ENCODE data around the gene RNF215. TPM values are rescaled to one million over a fixed set of nuclear protein-coding genes. Genes with fewer than 3 reads are reported as not detected.

RNF215 gene
- total RNA-seq, 2 experiments from 2014 or later = 4.3 to 7.4 TPM

DNA sequence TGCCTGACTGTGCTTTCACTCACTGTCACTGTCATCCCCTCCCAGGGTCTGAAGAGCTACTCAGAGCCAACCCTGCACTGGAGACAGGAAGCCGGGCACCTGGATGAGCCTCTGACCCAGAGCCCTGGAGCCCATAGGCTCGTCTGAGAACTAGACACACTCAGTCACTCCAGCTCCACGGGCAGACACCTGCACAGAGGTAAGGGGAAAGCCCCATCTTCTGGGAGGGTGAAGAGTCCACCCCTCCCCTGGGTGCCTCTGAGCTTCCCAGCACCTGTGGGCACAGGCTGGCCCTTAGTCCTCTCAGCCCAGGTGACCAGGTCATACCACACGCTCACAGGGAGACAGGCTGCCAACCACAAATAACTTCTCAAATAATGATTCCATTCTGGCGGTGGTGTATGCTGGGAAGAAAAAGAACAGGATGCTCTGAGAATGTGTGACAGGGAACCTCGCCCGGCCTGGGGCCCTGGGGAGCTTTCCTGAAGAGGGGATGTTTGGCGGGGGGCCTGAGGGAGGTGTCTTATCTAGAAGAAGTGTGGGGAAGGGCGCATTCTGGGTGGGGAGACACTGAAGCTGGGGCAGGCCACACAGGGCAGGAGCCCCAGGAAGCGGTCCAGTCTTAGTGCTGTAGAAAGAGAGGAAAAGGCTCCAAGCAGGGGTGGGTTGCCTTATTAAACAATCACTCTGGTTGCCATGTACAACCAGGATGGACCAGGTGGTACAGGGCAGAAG lies 25.1 kb downstream of the RNF215 start:
- POLR2A ChIA-PET = interaction anchor here (0.5 kb wide), 1 partner anchor 19 kb away, joined by 4 read pairs; no protein-coding TSS in a partner anchor
- H3K27ac Mint-ChIP-seq = no peak overlapping the region

DNA sequence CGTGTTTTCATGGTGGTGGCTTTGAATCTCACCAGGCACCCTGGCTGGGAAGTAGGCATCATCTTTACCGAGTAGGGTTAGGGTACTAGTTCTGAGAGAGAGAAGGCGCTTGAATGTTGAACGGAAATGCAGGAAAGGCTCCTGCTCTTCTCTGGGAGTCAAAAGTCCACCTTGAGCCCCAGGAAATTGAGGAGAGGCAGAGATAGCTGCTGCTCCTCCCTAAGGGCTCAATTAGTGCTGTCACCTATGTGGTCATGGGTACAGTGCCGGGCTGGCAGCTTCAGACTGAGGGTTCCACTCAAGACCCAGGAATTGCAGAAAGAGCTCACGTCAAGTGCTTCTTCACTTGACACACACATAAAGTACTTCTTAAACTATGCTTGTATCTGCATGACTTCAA lies 28.7 kb downstream of the RNF215 start:
- CTCF ChIA-PET = interaction anchor here (0.8 to 1.5 kb wide), 3 partner anchors 27 to 71 kb away, joined by 3 to 4 read pairs (median 3); no protein-coding TSS in a partner anchor
- ATAC-seq (no peak), DNase-seq (no peak)
- peaks cover 17% of the 10 kb centered on the region for H3K36me3 Mint-ChIP-seq (ENCODE audit: low read depth)
- POLR2A ChIA-PET = no interaction called here
- H3K27me3 Mint-ChIP-seq = no peaks in the 10 kb centered on the region
- intact Hi-C loops (cut with DNase I, micrococcal nuclease) = loop anchor here in 1 of 2 experiments (5.0 kb wide), 1 partner anchor 64 kb away; no protein-coding TSS in a partner anchor
- H3K27ac Mint-ChIP-seq = no peak overlapping the region
- H3K4me3 Mint-ChIP-seq = no peak overlapping the region
- H3K4me1 Mint-ChIP-seq = peaks cover 32% of the 10 kb centered on the region
- no peaks in the 10 kb centered on the region for H3K9me3 Mint-ChIP-seq (ENCODE audit: low read depth)

More for the DNA sequence above, 25.1 kb downstream of the RNF215 start:
- Mint-ChIP-seq H3K4me1 (peaks cover 8% of the 10 kb centered on the region), H3K4me3 (no peak overlapping the region), H3K27me3 (no peaks in the 10 kb centered on the region), H3K9me3 (ENCODE audit: low read depth) (no peaks in the 10 kb centered on the region), H3K36me3 (ENCODE audit: low read depth) (no peaks in the 10 kb centered on the region)
- ATAC-seq (no peak), DNase-seq (no peak)
- intact Hi-C loops (cut with DNase I, micrococcal nuclease) = no loop called here
- CTCF ChIA-PET = interaction anchor here (0.5 to 0.7 kb wide), 2 partner anchors 13 to 24 kb away, joined by 3 read pairs; no protein-coding TSS in a partner anchor

DNA sequence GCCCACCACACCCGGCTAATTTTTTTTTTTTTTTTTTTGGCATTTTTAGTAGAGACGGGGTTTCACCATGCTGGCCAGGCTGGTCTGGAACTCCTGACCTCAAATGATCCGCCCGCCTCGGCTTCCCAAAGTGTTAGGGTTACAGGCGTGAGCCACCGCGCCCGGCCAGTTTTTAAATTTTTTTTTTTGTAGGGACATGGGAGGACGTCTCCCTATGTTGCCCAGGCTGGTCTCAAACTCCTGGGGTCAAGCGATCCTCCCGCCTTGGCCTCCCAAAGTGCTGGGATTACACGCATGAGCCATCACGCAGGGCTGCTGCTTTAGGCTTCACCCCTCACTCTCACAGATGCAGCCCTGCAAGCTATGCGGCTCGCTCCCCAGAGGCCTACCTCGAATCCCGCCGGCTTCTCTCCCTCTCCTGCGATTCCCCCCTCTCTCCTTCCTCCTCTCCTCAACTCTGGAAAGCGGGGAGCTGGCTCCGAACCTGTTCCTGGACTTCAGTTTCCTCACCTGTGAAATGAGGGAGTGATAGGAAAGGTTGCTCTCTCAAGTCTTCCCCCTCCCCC lies 29.5 kb downstream of the RNF215 start:
- Mint-ChIP-seq H3K4me1 (peaks cover 37% of the 10 kb centered on the region), H3K27me3 (no peaks in the 10 kb centered on the region), H3K36me3 (ENCODE audit: low read depth) (peaks cover 21% of the 10 kb centered on the region), H3K27ac (peak overlapping the region; percentile 34), H3K9me3 (ENCODE audit: low read depth) (no peaks in the 10 kb centered on the region), H3K4me3 (peak overlapping the region; percentile 92)
- ATAC-seq (no peak), DNase-seq (no peak)
- ChIA-PET POLR2A (interaction anchor here (1.0 kb wide), 1 partner anchor 30 kb away, joined by 4 read pairs; the partner anchor contains the start of gene RNF215), CTCF (interaction anchor here (0.5 to 1.5 kb wide), 4 partner anchors 39 to 69 kb away, joined by 3 to 4 read pairs (median 3); partner anchors contain the start of gene SEC14L2)
- intact Hi-C loops (cut with DNase I, micrococcal nuclease) = loop anchor here (1.0 to 5.0 kb wide), 4 partner anchors 30 to 519 kb away; partner anchors contain the start of genes ASCC2 (in 1 of the 2), RNF215 (in 1 of the 2) and TBC1D10A (in 1 of the 2)

DNA sequence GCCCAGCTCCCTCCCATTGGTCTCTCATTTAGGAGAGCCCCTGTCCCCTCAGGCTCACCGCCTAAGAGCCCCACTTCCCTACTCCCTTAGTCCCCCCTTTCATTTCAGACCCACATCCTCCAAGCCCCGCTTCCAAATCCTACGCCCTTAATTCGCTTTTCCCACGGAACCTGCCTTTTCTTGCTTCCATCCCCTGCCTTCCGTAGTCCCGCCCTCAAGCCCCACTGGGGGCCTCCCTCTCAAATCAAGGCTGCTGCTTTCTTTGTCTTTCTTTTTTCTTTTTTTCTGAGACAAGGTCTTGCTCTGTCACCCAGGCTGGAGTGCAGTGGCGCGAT lies 30.0 kb downstream of the RNF215 start:
- intact Hi-C loops (cut with DNase I, micrococcal nuclease) = loop anchor here (1.0 to 5.0 kb wide), 4 partner anchors 30 to 518 kb away; partner anchors contain the start of genes ASCC2 (in 1 of the 2), RNF215 (in 1 of the 2) and TBC1D10A (in 1 of the 2)
- H3K9me3 Mint-ChIP-seq (ENCODE audit: low read depth) = no peaks in the 10 kb centered on the region
- no peak for DNase-seq
- ChIA-PET POLR2A (interaction anchor here (0.6 to 1.4 kb wide), 7 partner anchors 12 to 234 kb away, joined by 3 to 9 read pairs (median 4); partner anchors contain the start of genes PES1, RNF215 and TBC1D10A), CTCF (interaction anchor here (0.5 to 2.9 kb wide), 9 partner anchors 12 to 69 kb away, joined by 3 to 25 read pairs (median 3); partner anchors contain the start of genes CASTOR1, RNF215 and SEC14L2)
- ATAC-seq = no peak
- H3K27ac Mint-ChIP-seq = peak overlapping the region; percentile 85
- H3K36me3 Mint-ChIP-seq (ENCODE audit: low read depth) = peaks cover 26% of the 10 kb centered on the region
- H3K4me3 Mint-ChIP-seq = peak overlapping the region; percentile 92
- no peaks in the 10 kb centered on the region for H3K27me3 Mint-ChIP-seq
- H3K4me1 Mint-ChIP-seq = peaks cover 42% of the 10 kb centered on the region

DNA sequence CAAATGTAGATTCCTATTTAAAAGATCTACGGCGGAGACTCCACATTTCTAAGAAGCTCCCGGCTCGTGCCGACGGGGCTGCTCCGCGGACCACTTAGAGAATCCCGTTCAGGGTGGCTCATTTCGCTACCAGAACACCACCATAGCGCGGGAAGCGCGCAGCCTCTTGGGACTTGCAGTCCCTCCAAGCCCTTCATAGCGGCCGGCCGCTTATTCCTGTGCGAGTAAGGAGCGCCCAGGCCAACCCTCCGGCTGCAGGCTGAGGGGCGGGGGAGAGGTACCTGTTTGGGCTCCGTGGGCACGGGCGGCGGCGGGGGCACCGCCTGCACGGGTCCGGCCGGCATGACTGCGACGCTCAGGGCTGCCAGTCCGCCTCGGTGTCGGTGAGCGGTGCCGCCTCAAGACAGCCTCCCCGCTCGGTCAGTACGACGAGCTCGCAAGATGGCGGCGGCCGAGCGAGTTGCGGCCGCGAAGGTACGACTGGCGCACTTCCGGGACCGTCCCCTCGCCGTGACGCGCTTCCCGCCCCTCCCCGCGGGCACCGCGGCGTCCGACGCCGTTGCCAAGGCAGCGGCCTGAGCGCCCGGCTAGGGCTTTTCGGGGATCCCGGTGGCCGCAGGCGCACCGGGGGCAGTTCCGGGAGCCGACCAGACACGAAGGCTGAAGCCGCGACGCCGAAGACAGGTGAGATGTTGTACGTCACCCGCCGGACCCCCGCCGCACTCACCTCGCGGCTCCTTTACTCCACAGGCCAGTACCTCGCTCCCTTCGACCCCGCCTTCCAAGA lies 30.6 kb downstream of the RNF215 start, which contains the start of the genes CCDC157 and SF3A1:
CCDC157 (plus strand) TSS at position 559 of the 787 bp plus-strand sequence. CDS start 8,994 bp downstream, outside the sequence.
SF3A1 (minus strand) TSS at position 446 of the 787 bp plus-strand sequence; CDS start at position 344, 102 bp downstream.
- no peaks in the 10 kb centered on the region for H3K27me3 Mint-ChIP-seq

DNA sequence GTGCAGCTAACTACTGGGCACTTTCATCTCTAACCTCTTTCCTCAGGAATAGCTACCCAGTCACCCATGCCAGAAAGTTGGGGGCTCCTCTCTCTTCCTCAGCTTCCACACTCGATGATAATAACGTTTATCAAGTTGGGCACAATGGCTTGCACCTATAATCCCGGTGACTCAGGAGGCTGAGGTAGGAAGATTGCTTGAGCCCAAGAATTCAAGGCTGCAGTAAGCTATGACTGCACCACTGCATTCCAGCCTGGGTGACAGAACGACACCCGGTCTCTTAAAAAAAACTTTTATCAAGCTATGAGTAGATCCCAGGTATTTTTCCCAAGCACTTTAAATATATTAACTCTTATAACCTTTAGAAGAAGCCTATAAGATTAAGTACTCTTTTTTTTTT lies 32.6 kb downstream of the RNF215 start:
- POLR2A ChIA-PET = interaction anchor here (1.0 kb wide), 1 partner anchor 41 kb away, joined by 4 read pairs; no protein-coding TSS in a partner anchor
- Mint-ChIP-seq H3K4me1 (peaks cover 64% of the 10 kb centered on the region), H3K27me3 (no peaks in the 10 kb centered on the region), H3K4me3 (peak overlapping the region; percentile 92), H3K9me3 (ENCODE audit: low read depth) (no peaks in the 10 kb centered on the region), H3K36me3 (ENCODE audit: low read depth) (peaks cover 51% of the 10 kb centered on the region), H3K27ac (peak overlapping the region; percentile 84)
- CTCF ChIA-PET = interaction anchor here (0.7 to 2.9 kb wide), 6 partner anchors 14 to 72 kb away, joined by 3 to 25 read pairs (median 4); partner anchors contain the start of genes CASTOR1 and TBC1D10A
- ATAC-seq = no peak
- intact Hi-C loops (cut with DNase I, micrococcal nuclease) = loop anchor here in 1 of 2 experiments (5.0 kb wide), 1 partner anchor 68 kb away; no protein-coding TSS in a partner anchor
- DNase-seq = no peak

More for the DNA sequence above, 30.6 kb downstream of the RNF215 start, which contains the start of the genes CCDC157 and SF3A1:
- ChIA-PET CTCF (interaction anchor here (0.5 to 2.9 kb wide), 13 partner anchors 9 to 751 kb away, joined by 3 to 25 read pairs (median 3); partner anchors contain the start of genes CASTOR1, RNF215, SEC14L2 and SELENOM), POLR2A (interaction anchor here (0.6 to 1.4 kb wide), 9 partner anchors 12 to 235 kb away, joined by 3 to 9 read pairs (median 4); partner anchors contain the start of genes PES1, RNF215 and TBC1D10A)
- intact Hi-C loops (cut with DNase I, micrococcal nuclease) = loop anchor here (1.0 to 5.0 kb wide), 12 partner anchors 9 to 589 kb away; partner anchors contain the start of genes CASTOR1 (in 2 of the 2), ASCC2 (in 1 of the 2), OSM (in 1 of the 2) and PES1 (in 1 of the 2)
- Mint-ChIP-seq H3K9me3 (ENCODE audit: low read depth) (no peaks in the 10 kb centered on the region), H3K4me3 (peak within 1 kb of the TSS; percentile 92), H3K27ac (peak within 1 kb of the TSS; percentile 90), H3K4me1 (peaks cover 48% of the 10 kb centered on the region), H3K36me3 (ENCODE audit: low read depth) (peaks cover 32% of the 10 kb centered on the region)
- peak; percentile 93 for ATAC-seq
- DNase-seq = peak; percentile 94

DNA sequence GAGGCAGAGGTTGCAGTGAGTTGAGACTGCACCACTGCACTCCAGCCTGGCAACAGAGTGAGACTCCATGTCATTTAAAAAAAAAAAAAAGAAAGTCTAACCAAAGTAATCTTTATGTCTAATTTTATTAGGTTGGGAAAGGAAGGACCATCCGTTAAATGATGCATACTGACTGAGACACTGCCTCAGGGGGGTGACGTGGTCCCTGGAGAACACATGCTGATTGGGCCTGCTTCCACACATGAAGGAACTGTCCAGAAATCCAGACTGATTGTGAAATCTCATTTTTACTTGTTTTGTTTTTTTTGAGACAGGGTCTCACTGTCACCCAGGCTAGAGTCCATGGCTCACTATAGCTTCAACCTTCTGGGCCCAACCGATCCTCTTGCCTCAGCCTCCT lies 36.0 kb downstream of the RNF215 start:
- DNase-seq (no peak), ATAC-seq (no peak)
- intact Hi-C loops (cut with DNase I, micrococcal nuclease) = no loop called here
- Mint-ChIP-seq H3K27me3 (no peaks in the 10 kb centered on the region), H3K36me3 (ENCODE audit: low read depth) (peaks cover 77% of the 10 kb centered on the region), H3K9me3 (ENCODE audit: low read depth) (no peaks in the 10 kb centered on the region), H3K4me3 (no peak overlapping the region), H3K4me1 (peaks cover 85% of the 10 kb centered on the region), H3K27ac (peak overlapping the region; percentile 83)
- ChIA-PET POLR2A (no interaction called here), CTCF (interaction anchor here (2.4 kb wide), 1 partner anchor 36 kb away, joined by 6 read pairs; the partner anchor contains the start of gene RNF215)

DNA sequence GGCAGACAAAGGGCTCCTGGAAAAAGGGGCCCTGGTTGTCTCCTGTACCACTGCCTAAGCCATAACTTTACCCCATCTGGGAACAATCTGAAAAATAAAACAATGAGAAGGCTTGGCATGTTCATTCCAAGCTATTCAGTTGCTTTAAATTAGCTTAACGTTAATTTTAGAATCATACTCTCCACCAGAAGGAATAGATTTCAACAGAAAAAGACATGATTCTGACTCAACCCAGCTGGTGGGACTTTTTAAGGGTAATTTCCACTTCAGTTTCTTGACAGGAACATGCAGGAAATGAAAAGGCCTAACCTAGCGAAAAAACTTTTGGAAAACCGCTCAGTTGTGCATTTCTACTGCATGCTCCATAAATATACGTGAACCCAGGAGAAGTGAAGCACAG lies 38.4 kb downstream of the RNF215 start:
- ATAC-seq = no peak
- Mint-ChIP-seq H3K4me3 (peak overlapping the region; percentile 47), H3K36me3 (ENCODE audit: low read depth) (peaks cover 83% of the 10 kb centered on the region), H3K27me3 (no peaks in the 10 kb centered on the region), H3K4me1 (peaks cover 86% of the 10 kb centered on the region), H3K27ac (peak overlapping the region; percentile 90), H3K9me3 (ENCODE audit: low read depth) (no peaks in the 10 kb centered on the region)
- POLR2A ChIA-PET = no interaction called here
- CTCF ChIA-PET = interaction anchor here (2.4 to 5.2 kb wide), 2 partner anchors 39 to 62 kb away, joined by 6 to 30 read pairs; partner anchors contain the start of gene RNF215
- DNase-seq = no peak
- intact Hi-C loops (cut with DNase I, micrococcal nuclease) = loop anchor here in 1 of 2 experiments (5.0 kb wide), 1 partner anchor 38 kb away; the partner anchor contains the start of gene RNF215

DNA sequence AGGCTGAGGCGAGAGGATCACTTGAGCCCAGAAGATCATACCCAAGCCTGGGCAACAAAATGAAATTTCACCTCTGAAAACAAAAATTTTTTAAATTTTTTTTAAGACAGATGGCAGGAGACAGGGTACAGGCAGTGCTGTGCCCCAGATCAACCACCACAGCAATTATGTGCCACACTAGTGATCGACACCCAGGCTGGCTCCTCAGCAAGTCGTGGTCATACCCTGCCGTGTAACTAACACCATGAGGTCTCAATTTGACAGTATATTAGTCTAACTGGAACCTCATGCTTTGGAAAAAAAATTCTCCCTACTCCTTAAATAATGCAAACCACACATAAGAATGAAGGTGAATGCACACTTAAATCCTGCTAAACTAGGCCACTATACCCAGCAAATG lies 38.8 kb downstream of the RNF215 start:
- Mint-ChIP-seq H3K27ac (peak overlapping the region; percentile 90), H3K4me3 (peak overlapping the region; percentile 47), H3K4me1 (peaks cover 82% of the 10 kb centered on the region), H3K9me3 (ENCODE audit: low read depth) (no peaks in the 10 kb centered on the region), H3K27me3 (no peaks in the 10 kb centered on the region), H3K36me3 (ENCODE audit: low read depth) (peaks cover 86% of the 10 kb centered on the region)
- intact Hi-C loops (cut with DNase I, micrococcal nuclease) = loop anchor here in 1 of 2 experiments (5.0 kb wide), 1 partner anchor 39 kb away; the partner anchor contains the start of gene RNF215
- DNase-seq (no peak), ATAC-seq (no peak)
- POLR2A ChIA-PET = no interaction called here
- CTCF ChIA-PET = interaction anchor here (0.6 to 5.2 kb wide), 4 partner anchors 8 to 240 kb away, joined by 4 to 30 read pairs (median 8); partner anchors contain the start of genes SF3A1 and TBC1D10A

All from activated CD4-positive, alpha-beta T cell treated with anti-CD3 and anti-CD28 coated beads for 36 hours (primary cell).